Measurements from ENCODE around the gene P4HA1.

The P4HA1 gene

DNA sequence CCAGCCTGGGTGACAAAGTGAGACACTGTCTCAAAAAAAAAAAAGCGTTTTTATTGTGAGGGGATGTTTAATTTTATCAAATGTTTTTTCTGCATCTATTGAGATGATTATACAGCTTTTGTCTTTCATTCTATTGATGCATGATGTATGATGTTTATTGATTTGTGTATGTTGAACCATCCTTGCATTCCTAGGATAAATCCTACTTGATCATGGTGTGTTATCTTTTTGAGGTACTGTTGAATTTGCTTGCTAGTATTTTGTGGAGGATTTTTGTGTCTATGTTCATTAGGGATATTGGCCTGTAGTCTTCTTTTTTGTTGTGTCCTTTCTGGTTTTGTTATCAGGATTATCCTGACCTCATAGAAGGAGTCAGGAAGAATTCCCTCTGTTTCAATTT is 119.8 kb downstream of the P4HA1 start:
- no peak for DNase-seq
